Measurements from ENCODE around the gene SLC38A5. TPM values are rescaled to one million over a fixed set of nuclear protein-coding genes. Genes with fewer than 3 reads are reported as not detected.

SLC38A5 gene
- total and polyA plus RNA-seq, 2 of the 13 experiments (the other 11 are each of a cell fraction or from before 2014, with no cell fraction given): 46.1 to 73.4 TPM

- Histone ChIP-seq H3K4me1 (ENCODE audit: insufficient read depth, low read length) (0 out of 2 replicates have a peak, but pooled peaks cover 3% of the 10 kb centered on the region), H3K4me3 (replicated peaks in 1 of 3; ENCODE audit: insufficient read depth in 1 of 3, low read depth in 2 of 3, low read length in 3 of 3) (no peak overlapping the region), H3K9me3 (ENCODE audit: low read length) (no peaks in the 10 kb centered on the region), H4K20me1 (ENCODE audit: insufficient read depth, low read length) (no peaks in the 10 kb centered on the region), H3K36me3 (replicated peaks in 1 of 2; ENCODE audit: control insufficient read depth in 1 of 2, insufficient read depth in 2 of 2, low read length in 2 of 2) (peaks cover 8 to 10% of the 10 kb centered on the region in 2 experiments; a peak in 3 of 5 replicates), H3K9ac (ENCODE audit: insufficient read depth, low read depth, low read length) (no peak overlapping the region), H3K4me2 (ENCODE audit: low read depth, low read length) (no peak overlapping the region), H3K27ac (ENCODE audit: extremely low read length, insufficient read depth, low read length) (no peak overlapping the region), H2AFZ (ENCODE audit: low read length) (no peak overlapping the region), H3K27me3 (ENCODE audit: control insufficient read depth in 1 of 2, insufficient read depth in 2 of 2, low read length in 2 of 2) (no peaks in the 10 kb centered on the region), H3K79me2 (ENCODE audit: insufficient read depth, low read length) (no peaks in the 10 kb centered on the region)
- ChIA-PET CTCF (ENCODE audit: low intra/inter-chr PET ratio, low total read pairs) (no interaction called here), POLR2A (interaction anchor here (0.6 kb wide), 1 partner anchor 40 kb away, joined by 3 read pairs; no protein-coding TSS in a partner anchor)
- FAIRE-seq (no peak), ATAC-seq (no peak), DNase-seq (ENCODE audit: low spot score) (no peak)
- intact Hi-C loops (cut with micrococcal nuclease; ENCODE audit: unreplicated experiment): no loop called here
- BruUV-seq (replicated peaks): no TSS peak
- in situ Hi-C loops (cut with HindIII; ENCODE audit: extremely low pct_ligation_motif_present, low pct_unique_long_range_greater_than_20kb): no loop called here
- WGBS (ENCODE audit: low lambda C conversion rate): no CpG with 5 or more reads among the region's 7 CpGs
- TF ChIP-seq ZNF329 (CRISPR knock-in tag; IDR thresholded peaks at IDR 0.05; ENCODE audit: low read depth): no peak
- TF ChIP-seq SAP130 (CRISPR knock-in tag; IDR thresholded peaks at IDR 0.05; ENCODE audit: low read depth): no peak
- TF ChIP-seq HOXD1 (CRISPR knock-in tag; IDR thresholded peaks at IDR 0.05): no peak
- no peak for TF ChIP-seq ARID2 (CRISPR knock-in tag; IDR thresholded peaks at IDR 0.05; ENCODE audit: borderline replicate concordance)
- TF ChIP-seq ZNF275 (CRISPR knock-in tag; IDR thresholded peaks at IDR 0.05; ENCODE audit: borderline replicate concordance): no peak
- TF ChIP-seq SYNCRIP (IDR thresholded peaks at IDR 0.05; ENCODE audit: insufficient read depth, low read depth, low read length): no peak
- no peak for TF ChIP-seq HINFP (CRISPR knock-in tag; IDR thresholded peaks at IDR 0.05; ENCODE audit: low read depth)
- no peak for TF ChIP-seq ZNF350 (CRISPR knock-in tag; IDR thresholded peaks at IDR 0.05; ENCODE audit: borderline replicate concordance, low read depth)
- TF ChIP-seq STAT5B (CRISPR knock-in tag; IDR thresholded peaks at IDR 0.05): no peak
- TF ChIP-seq ZNF816 (CRISPR knock-in tag; IDR thresholded peaks at IDR 0.05; ENCODE audit: borderline replicate concordance): no peak
- TF ChIP-seq ZNF614 (CRISPR knock-in tag; IDR thresholded peaks at IDR 0.05; ENCODE audit: borderline replicate concordance): no peak
- TF ChIP-seq ATF5 (CRISPR knock-in tag; IDR thresholded peaks at IDR 0.05; ENCODE audit: low read depth): no peak
- no peak for TF ChIP-seq PHB2 (IDR thresholded peaks at IDR 0.05; ENCODE audit: partially characterized antibody)
Measured at GRCh38 chrX:48482526-48482925, 12.5 kb upstream of the SLC38A5 start.

Data from HepG2 (cell line).